Naive thymus-derived CD4-positive, alpha-beta T cell (primary cell): ENCODE results near the gene DYDC2. TPM values are rescaled to one million over a fixed set of nuclear protein-coding genes. Genes with fewer than 3 reads are reported as not detected.

ENCODE experiments used
- ATAC-seq: fragments of 150-1000 bp; cut with Tn5 transposase; 2 replicates; pipeline ENCODE4 v1.10.0; 2021; ENCODE audit warnings: mild to moderate bottlenecking, moderate library complexity
- CTCF ChIA-PET: fragments of 350-600 bp; sonication (Branson Sonifier 250); formaldehyde crosslinking; loops from one replicate; lab custom pipeline; 2021; ENCODE audit warnings: antibody characterized with exemption; lab: Charles Lee
- POLR2A ChIA-PET: fragments of 350-600 bp; sonication (Branson Sonifier 250); formaldehyde crosslinking; loops from one replicate; lab custom pipeline; 2021; ENCODE audit warnings: antibody characterized with exemption, inconsistent platforms; lab: Charles Lee
- DNase-seq, 9 donors: peaks; one replicate each; pipeline versions ENCODE4 v3.0.0 to v3.0.0-alpha.2; 2020 to 2022; ENCODE audit warnings: mixed read lengths in 1 of 9
- H3K27ac ChIP-seq: one replicate; pipeline ENCODE4 v1.7.0; 2013; ENCODE audit warnings: mild to moderate bottlenecking, low read depth, low read length, moderate library complexity
- H3K27me3 ChIP-seq, 2 donors: one replicate each; pipeline ENCODE4 v1.7.0; 2013; ENCODE audit warnings: low read length in 2 of 2, mild to moderate bottlenecking in 2 of 2, moderate library complexity in 2 of 2; ENCODE audit not compliant: control insufficient read depth in 2 of 2, insufficient read depth in 2 of 2
- H3K36me3 ChIP-seq, 3 experiments: 1 replicate in 2 of 3; 2 replicates in 1 of 3; pipeline ENCODE4 v1.7.0; 2013; ENCODE audit warnings: low read length in 3 of 3, mild to moderate bottlenecking in 3 of 3, moderate library complexity in 1 of 3; ENCODE audit not compliant: insufficient read depth in 3 of 3, control insufficient read depth in 2 of 3
- H3K4me1 ChIP-seq, 2 donors: one replicate each; pipeline ENCODE4 v1.7.0; 2013; ENCODE audit warnings: low read length in 2 of 2, mild to moderate bottlenecking in 2 of 2, moderate library complexity in 1 of 2; ENCODE audit not compliant: control insufficient read depth in 2 of 2, insufficient read depth in 2 of 2
- H3K4me3 ChIP-seq: 2 replicates; pipeline ENCODE4 v1.7.0; 2013; ENCODE audit warnings: mild to moderate bottlenecking, low read length
- H3K9me3 ChIP-seq, 3 experiments: 1 replicate in 2 of 3; 2 replicates in 1 of 3; pipeline ENCODE4 v1.7.0; 2013; ENCODE audit warnings: low read length in 3 of 3; ENCODE audit not compliant: control insufficient read depth in 2 of 3
- H3K27ac Mint-ChIP-seq, 9 donors: one replicate each; pipeline ENCODE4 v1.8.0; 2020 to 2022; ENCODE audit warnings: mixed read lengths in 9 of 9, mild to moderate bottlenecking in 8 of 9, moderate library complexity in 5 of 9, inconsistent platforms in 2 of 9
- H3K27me3 Mint-ChIP-seq, 5 donors: one replicate each; pipeline ENCODE4 v1.8.0; 2021 to 2022; ENCODE audit warnings: mixed read lengths in 5 of 5, mild to moderate bottlenecking in 1 of 5
- H3K36me3 Mint-ChIP-seq, 5 donors: one replicate each; pipeline ENCODE4 v1.8.0; 2020 to 2022; ENCODE audit warnings: mixed read lengths in 5 of 5, mild to moderate bottlenecking in 3 of 5, inconsistent platforms in 1 of 5
- H3K4me1 Mint-ChIP-seq, 7 donors: one replicate each; pipeline ENCODE4 v1.8.0; 2020 to 2022; ENCODE audit warnings: mixed read lengths in 7 of 7, mild to moderate bottlenecking in 3 of 7, inconsistent platforms in 1 of 7
- H3K4me3 Mint-ChIP-seq, 10 donors: one replicate each; pipeline ENCODE4 v1.8.0; 2020 to 2022; ENCODE audit warnings: mild to moderate bottlenecking in 10 of 10, mixed read lengths in 10 of 10, moderate library complexity in 6 of 10, inconsistent platforms in 2 of 10
- H3K9me3 Mint-ChIP-seq, 11 donors: one replicate each; pipeline ENCODE4 v1.8.0; 2020 to 2022; ENCODE audit warnings: mixed read lengths in 11 of 11, mild to moderate bottlenecking in 4 of 11, inconsistent platforms in 1 of 11, moderate library complexity in 1 of 11
- intact Hi-C, 2 donors: fragments of 100-400 bp; cut with micrococcal nuclease; formaldehyde crosslinking; loops; one replicate each; pipeline ENCODE4 v1.15.1; 2023
- polyA plus RNA-seq, 2 donors: library from polyadenylated mRNA; unstranded; fragments of 300-500 nt; fragmentation: Illumina TruSeq; gene quantifications; one replicate each; pipeline ENCODE4 v1.2.3, GENCODE V29; 2021
- total RNA-seq, 6 experiments: library from RNA in 5 of 6; stranded (reverse) in 5 of 6; gene quantifications; 1 replicate in 5 of 6; 2 replicates in 1 of 6; pipeline ENCODE4 v1.2.3 and lab custom pipeline; 2021 to 2026

Gene DYDC2
- total and polyA plus RNA-seq, 7 experiments from 2014 or later, result not detected

GRCh38 chr10:80411681-80412220 is 55.2 kb downstream of the DYDC2 start:
- Mint-ChIP-seq H3K27me3 (peaks cover 0 to 12% (median 0%) of the 10 kb centered on the region in 5 donors), H3K36me3 (peaks cover 0 to 8% (median 0%) of the 10 kb centered on the region in 5 donors), H3K4me3 (no peak overlapping the region), H3K27ac (peak overlapping the region in 1 of 9 donors; percentile 4), H3K4me1 (peaks cover 32 to 61% (median 45%) of the 10 kb centered on the region in 7 donors), H3K9me3 (no peaks in the 10 kb centered on the region)
- H3K27me3 ChIP-seq, result no peaks in the 10 kb centered on the region
- DNase-seq (no peak), ATAC-seq (no peak)
- peaks cover 0 to 8% (median 0%) of the 10 kb centered on the region in 3 experiments for H3K36me3 ChIP-seq
- H3K27ac ChIP-seq, result no peak overlapping the region
- H3K9me3 ChIP-seq, result no peaks in the 10 kb centered on the region
- no peak overlapping the region for H3K4me3 ChIP-seq
- ChIA-PET CTCF (no interaction called here), POLR2A (no interaction called here)
- intact Hi-C loops, result no loop called here
- peaks cover 0 to 10% of the 10 kb centered on the region in 2 donors for H3K4me1 ChIP-seq

GRCh38 chr10:80412486-80412885 is 55.9 kb downstream of the DYDC2 start:
- Mint-ChIP-seq H3K4me3 (peak overlapping the region in 1 of 10 donors; percentile 49), H3K9me3 (no peaks in the 10 kb centered on the region), H3K27ac (no peak overlapping the region), H3K36me3 (peaks cover 0 to 8% (median 0%) of the 10 kb centered on the region in 5 donors), H3K4me1 (peaks cover 30 to 60% (median 47%) of the 10 kb centered on the region in 7 donors), H3K27me3 (peaks cover 0 to 8% (median 0%) of the 10 kb centered on the region in 5 donors)
- intact Hi-C loops, result no loop called here
- no peaks in the 10 kb centered on the region for H3K9me3 ChIP-seq
- H3K36me3 ChIP-seq, result peaks cover 0 to 8% (median 0%) of the 10 kb centered on the region in 3 experiments
- ChIA-PET POLR2A (no interaction called here), CTCF (interaction anchor here (1.0 kb wide), 1 partner anchor 35 kb away, joined by 3 read pairs; no protein-coding TSS in a partner anchor)
- ATAC-seq, result no peak
- no peaks in the 10 kb centered on the region for H3K27me3 ChIP-seq
- no peak overlapping the region for H3K27ac ChIP-seq
- no peak for DNase-seq
- peaks cover 0 to 10% of the 10 kb centered on the region in 2 donors for H3K4me1 ChIP-seq
- H3K4me3 ChIP-seq, result no peak overlapping the region

GRCh38 chr10:80413271-80413996 is 56.9 kb downstream of the DYDC2 start:
- peak overlapping the region in 2 of 10 donors; percentile 3 to 16 for H3K4me3 Mint-ChIP-seq
- H3K27ac ChIP-seq, result no peak overlapping the region
- no peak for DNase-seq
- CTCF ChIA-PET, result interaction anchor here (0.6 to 1.0 kb wide), 2 partner anchors 36 to 262 kb away, joined by 3 read pairs; no protein-coding TSS in a partner anchor
- H3K4me1 Mint-ChIP-seq, result peaks cover 24 to 53% (median 42%) of the 10 kb centered on the region in 7 donors
- peak overlapping the region in 2 of 9 donors; percentile 9 to 58 for H3K27ac Mint-ChIP-seq
- H3K9me3 ChIP-seq, result no peaks in the 10 kb centered on the region
- H3K9me3 Mint-ChIP-seq, result no peaks in the 10 kb centered on the region
- H3K4me1 ChIP-seq, result peaks cover 0 to 7% of the 10 kb centered on the region in 2 donors
- H3K36me3 Mint-ChIP-seq, result peaks cover 0 to 8% (median 0%) of the 10 kb centered on the region in 5 donors
- POLR2A ChIA-PET, result interaction anchor here (0.8 kb wide), 1 partner anchor 47 kb away, joined by 3 read pairs; no protein-coding TSS in a partner anchor
- H3K36me3 ChIP-seq, result peaks cover 0 to 3% (median 0%) of the 10 kb centered on the region in 3 experiments
- intact Hi-C loops, result no loop called here
- ATAC-seq, result peak; percentile 18
- no peaks in the 10 kb centered on the region for H3K27me3 ChIP-seq
- peaks cover 0 to 3% (median 0%) of the 10 kb centered on the region in 5 donors for H3K27me3 Mint-ChIP-seq
- H3K4me3 ChIP-seq, result no peak overlapping the region

- CTCF ChIA-PET, result no interaction called here
- POLR2A ChIA-PET, result interaction anchor here (0.8 kb wide), 1 partner anchor 46 kb away, joined by 3 read pairs; no protein-coding TSS in a partner anchor
- Histone ChIP-seq H3K4me1 (peaks cover 0 to under 1% of the 10 kb centered on the region in 2 donors), H3K27me3 (no peaks in the 10 kb centered on the region), H3K9me3 (no peaks in the 10 kb centered on the region), H3K27ac (no peak overlapping the region), H3K36me3 (no peaks in the 10 kb centered on the region), H3K4me3 (no peak overlapping the region)
- intact Hi-C loops, result no loop called here
- Mint-ChIP-seq H3K4me3 (no peak overlapping the region), H3K4me1 (peaks cover 21 to 48% (median 38%) of the 10 kb centered on the region in 7 donors), H3K27me3 (no peaks in the 10 kb centered on the region), H3K9me3 (no peaks in the 10 kb centered on the region), H3K27ac (peak overlapping the region in 1 of 9 donors; percentile 12), H3K36me3 (peaks cover 0 to 8% (median 0%) of the 10 kb centered on the region in 5 donors)
- DNase-seq (no peak), ATAC-seq (no peak)
Measured at GRCh38 chr10:80414142-80414895, 57.7 kb downstream of the DYDC2 start.

- Histone ChIP-seq H3K27me3 (no peaks in the 10 kb centered on the region), H3K36me3 (no peaks in the 10 kb centered on the region), H3K4me3 (no peak overlapping the region), H3K9me3 (no peaks in the 10 kb centered on the region), H3K27ac (no peak overlapping the region), H3K4me1 (no peaks in the 10 kb centered on the region)
- POLR2A ChIA-PET, result no interaction called here
- H3K4me3 Mint-ChIP-seq, result no peak overlapping the region
- peaks cover 15 to 35% (median 24%) of the 10 kb centered on the region in 7 donors for H3K4me1 Mint-ChIP-seq
- H3K27me3 Mint-ChIP-seq, result no peaks in the 10 kb centered on the region
- intact Hi-C loops, result no loop called here
- H3K36me3 Mint-ChIP-seq, result peaks cover 0 to 9% (median 0%) of the 10 kb centered on the region in 5 donors
- DNase-seq (no peak), ATAC-seq (no peak)
- H3K9me3 Mint-ChIP-seq, result no peaks in the 10 kb centered on the region
- peak overlapping the region in 1 of 9 donors; percentile 53 for H3K27ac Mint-ChIP-seq
- CTCF ChIA-PET, result no interaction called here
Measured at GRCh38 chr10:80415734-80416478, 59.3 kb downstream of the DYDC2 start.
